Neutrophil (primary cell): ENCODE measurements around the gene SAMD11.

Source experiments
- H3K27ac ChIP-seq: fragments of 200-600 bp; sonication (generic); 2 replicates; pipeline ENCODE4 v1.5.1; 2016; ENCODE audit warnings: mild to moderate bottlenecking, moderate library complexity
- H3K27me3 ChIP-seq: fragments of 200-600 bp; sonication (generic); 2 replicates; pipeline ENCODE4 v1.6.0; 2016; ENCODE audit warnings: mild to moderate bottlenecking
- H3K36me3 ChIP-seq: fragments of 200-600 bp; sonication (generic); 2 replicates; pipeline ENCODE4 v1.5.1; 2017
- H3K4me1 ChIP-seq, 2 experiments: fragments of 200-600 bp in 1 of 2; sonication (generic) in 1 of 2; 1 replicate in 1 of 2; 2 replicates in 1 of 2; pipeline versions ENCODE4 v1.5.1 to v1.6.1; 2013 to 2016; ENCODE audit warnings: low read depth in 1 of 2, low read length in 1 of 2, mild to moderate bottlenecking in 1 of 2, moderate library complexity in 1 of 2; ENCODE audit not compliant: control insufficient read depth in 1 of 2, insufficient read depth in 1 of 2
- H3K4me3 ChIP-seq, 2 experiments: fragments of 200-600 bp in 1 of 2; sonication (generic) in 1 of 2; 1 replicate in 1 of 2; 2 replicates in 1 of 2; pipeline ENCODE4 v1.5.1; 2013 to 2016; ENCODE audit warnings: low read depth in 1 of 2, low read length in 1 of 2, mild to moderate bottlenecking in 1 of 2, moderate library complexity in 1 of 2
- H3K9me3 ChIP-seq: fragments of 200-600 bp; sonication (generic); 2 replicates; pipeline ENCODE4 v1.5.1; 2016
- TF ChIP-seq, protein P1 (sequence below): fragments of 200-600 bp; sonication (generic); IDR thresholded peaks from 2 replicates; pipeline ENCODE4 v1.5.1; 2016; ENCODE audit warnings: antibody characterized with exemption

Gene SAMD11

DNA sequence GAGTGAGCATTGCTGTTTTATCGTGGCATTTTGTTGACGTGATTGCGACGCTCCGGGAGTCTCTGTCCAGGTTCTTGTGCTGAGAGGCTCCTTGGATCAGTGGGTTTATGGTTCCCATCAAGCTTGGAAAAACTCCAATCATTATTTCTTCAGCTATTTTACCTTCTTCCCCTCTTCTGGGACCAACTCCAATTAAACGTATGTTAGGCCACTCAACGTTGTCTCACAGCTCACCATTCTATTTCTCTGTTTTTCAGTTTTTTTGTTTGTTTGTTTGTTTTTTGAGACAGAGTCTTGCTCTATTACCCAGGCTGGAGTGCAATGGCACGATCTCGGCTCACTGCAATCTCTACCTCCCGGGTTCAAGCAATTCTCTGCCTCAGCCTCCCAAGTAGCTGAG is 68.2 kb downstream of the SAMD11 start:
- Histone ChIP-seq H3K4me3 (no peak overlapping the region), H3K9me3 (no peaks in the 10 kb centered on the region), H3K27me3 (peaks cover 96% of the 10 kb centered on the region), H3K4me1 (no peaks in the 10 kb centered on the region), H3K36me3 (no peaks in the 10 kb centered on the region), H3K27ac (no peak overlapping the region)
- TF ChIP-seq, protein P1, sequence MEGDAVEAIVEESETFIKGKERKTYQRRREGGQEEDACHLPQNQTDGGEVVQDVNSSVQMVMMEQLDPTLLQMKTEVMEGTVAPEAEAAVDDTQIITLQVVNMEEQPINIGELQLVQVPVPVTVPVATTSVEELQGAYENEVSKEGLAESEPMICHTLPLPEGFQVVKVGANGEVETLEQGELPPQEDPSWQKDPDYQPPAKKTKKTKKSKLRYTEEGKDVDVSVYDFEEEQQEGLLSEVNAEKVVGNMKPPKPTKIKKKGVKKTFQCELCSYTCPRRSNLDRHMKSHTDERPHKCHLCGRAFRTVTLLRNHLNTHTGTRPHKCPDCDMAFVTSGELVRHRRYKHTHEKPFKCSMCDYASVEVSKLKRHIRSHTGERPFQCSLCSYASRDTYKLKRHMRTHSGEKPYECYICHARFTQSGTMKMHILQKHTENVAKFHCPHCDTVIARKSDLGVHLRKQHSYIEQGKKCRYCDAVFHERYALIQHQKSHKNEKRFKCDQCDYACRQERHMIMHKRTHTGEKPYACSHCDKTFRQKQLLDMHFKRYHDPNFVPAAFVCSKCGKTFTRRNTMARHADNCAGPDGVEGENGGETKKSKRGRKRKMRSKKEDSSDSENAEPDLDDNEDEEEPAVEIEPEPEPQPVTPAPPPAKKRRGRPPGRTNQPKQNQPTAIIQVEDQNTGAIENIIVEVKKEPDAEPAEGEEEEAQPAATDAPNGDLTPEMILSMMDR, result no peak

DNA sequence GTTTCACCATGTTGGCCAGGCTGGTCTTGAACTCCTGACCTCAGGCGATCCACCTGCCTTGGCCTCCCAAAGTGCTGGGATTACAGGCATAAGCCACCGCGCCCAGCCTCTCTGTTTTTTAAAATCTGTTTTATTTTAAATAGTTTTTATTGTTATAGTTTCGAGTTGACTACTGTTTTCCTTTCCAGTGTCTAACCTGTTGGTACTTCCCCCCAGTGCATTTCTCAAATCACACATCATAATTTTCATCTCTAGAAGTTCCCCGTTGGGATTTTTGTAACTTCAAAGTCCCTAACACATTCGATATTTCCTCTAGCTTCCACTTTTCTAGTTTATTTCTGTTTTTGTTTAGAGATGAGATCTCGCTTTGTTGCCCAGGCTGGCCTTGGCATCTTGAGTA is 68.6 kb downstream of the SAMD11 start:
- TF ChIP-seq, protein P1, result no peak
- peaks cover 97% of the 10 kb centered on the region for H3K27me3 ChIP-seq

DNA sequence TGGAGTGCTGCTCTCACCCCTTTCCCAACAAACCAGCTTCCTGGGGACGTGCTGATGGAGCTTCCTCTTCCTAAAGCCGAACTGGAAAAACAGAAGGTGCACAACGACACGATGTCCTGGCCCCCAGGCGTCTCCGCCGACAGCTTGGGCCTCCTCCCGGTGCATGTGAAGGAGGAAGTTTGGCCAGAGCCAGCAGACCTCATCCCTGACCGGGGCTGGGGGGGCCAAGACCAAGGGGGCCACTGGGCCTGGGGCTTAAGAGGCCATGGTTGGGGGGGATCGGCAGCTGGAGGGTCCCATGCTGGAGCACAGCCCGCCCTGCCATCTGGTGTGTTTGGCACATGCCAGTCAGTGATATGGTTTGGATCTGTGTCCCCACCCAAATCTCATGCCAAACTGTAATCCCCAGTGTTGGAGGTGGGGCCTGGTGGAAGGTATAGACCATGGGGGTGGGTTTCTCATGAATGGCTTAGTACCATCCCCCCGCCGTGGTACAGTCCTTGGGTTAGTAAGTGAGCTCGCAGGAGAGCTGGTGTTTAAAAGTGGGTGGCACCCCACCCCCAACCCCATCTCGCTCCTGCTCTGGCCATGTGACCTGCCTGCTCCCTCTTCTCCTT is 69.8 kb downstream of the SAMD11 start:
- Histone ChIP-seq H3K27ac (no peak overlapping the region), H3K4me1 (peaks cover 0 to 4% of the 10 kb centered on the region in 2 experiments), H3K9me3 (no peaks in the 10 kb centered on the region), H3K4me3 (no peak overlapping the region), H3K27me3 (peaks cover 97% of the 10 kb centered on the region), H3K36me3 (no peaks in the 10 kb centered on the region)
- TF ChIP-seq, protein P1, result no peak

More for the DNA sequence above, 68.6 kb downstream of the SAMD11 start:
- H3K4me3 ChIP-seq, result no peak overlapping the region
- no peaks in the 10 kb centered on the region for H3K36me3 ChIP-seq
- H3K9me3 ChIP-seq, result no peaks in the 10 kb centered on the region
- no peak overlapping the region for H3K27ac ChIP-seq
- H3K4me1 ChIP-seq, result no peaks in the 10 kb centered on the region
